H1 (cell line): ENCODE data around the gene FGFR2. TPM values are rescaled to one million over a fixed set of nuclear protein-coding genes. Genes with fewer than 3 reads are reported as not detected.

Experiments used
- KDM1A ChIP-seq: fragments of 200-600, 300-600 bp; sonication (generic); IDR thresholded peaks from 2 replicates; pipeline ENCODE4 v1.7.1; 2016; ENCODE audit warnings: mild to moderate bottlenecking, low read length, borderline replicate concordance
- RFX5 ChIP-seq: IDR thresholded peaks from 2 replicates; pipeline ENCODE4 v1.6.1; 2011; ENCODE audit warnings: low read depth, low read length, improper control_type of control experiment, borderline replicate concordance
- YY1 ChIP-seq: IDR thresholded peaks from 2 replicates; pipeline ENCODE4 v1.6.1; 2011; ENCODE audit warnings: low read depth, mild to moderate bottlenecking, low read length
- polyA plus RNA-seq, 7 experiments: library from polyadenylated mRNA; depleted of rRNA in 3 of 7; stranded (reverse) in 5 of 7; unstranded in 2 of 7; fragments of >200 nt in 5 of 7; fragments of 200-250 nt in 2 of 7; gene quantifications; 1 replicate in 5 of 7; 2 replicates in 1 of 7; 4 replicates in 1 of 7; pipeline versions ENCODE4 v1.2.1 to v1.2.3, GENCODE V29; 2011 to 2013; ENCODE audit warnings: missing spikeins in 2 of 7, mixed read lengths in 2 of 7
- total RNA-seq: library from RNA; stranded (reverse); fragmentation: NEBNext Ultra II Directional; extraction: Animal tissue kit (Norgen Biotek cat#: 25700); gene quantifications from 2 replicates; pipeline ENCODE4 v1.2.1, GENCODE V29; 2021

Gene FGFR2
- total and polyA plus RNA-seq, 2 of the 8 experiments (the other 6 are each of a cell fraction or from before 2014, with no cell fraction given): 50.2 to 81.2 TPM

GRCh38 chr10:121493521-121493920, 104.7 kb downstream of the FGFR2 start (continued):
- TF ChIP-seq RFX5 (no peak), KDM1A (no peak), YY1 (no peak)
